Activated naive CD8-positive, alpha-beta T cell (primary cell): Measurements from ENCODE around the gene PRKAA1.

Experiments
- H3K27ac Mint-ChIP-seq: one replicate; pipeline ENCODE4 v1.8.0; 2021; ENCODE audit warnings: mixed read lengths
- H3K27me3 Mint-ChIP-seq: one replicate; pipeline ENCODE4 v1.8.0; 2021; ENCODE audit warnings: mixed read lengths
- H3K36me3 Mint-ChIP-seq: one replicate; pipeline ENCODE4 v1.8.0; 2021; ENCODE audit warnings: mixed read lengths
- H3K4me1 Mint-ChIP-seq: one replicate; pipeline ENCODE4 v1.8.0; 2021; ENCODE audit warnings: low read depth, mixed read lengths
- H3K4me3 Mint-ChIP-seq: one replicate; pipeline ENCODE4 v1.8.0; 2021; ENCODE audit warnings: mild to moderate bottlenecking, mixed read lengths
- H3K9me3 Mint-ChIP-seq: one replicate; pipeline ENCODE4 v1.8.0; 2021; ENCODE audit warnings: low read depth, mixed read lengths

The PRKAA1 gene

DNA sequence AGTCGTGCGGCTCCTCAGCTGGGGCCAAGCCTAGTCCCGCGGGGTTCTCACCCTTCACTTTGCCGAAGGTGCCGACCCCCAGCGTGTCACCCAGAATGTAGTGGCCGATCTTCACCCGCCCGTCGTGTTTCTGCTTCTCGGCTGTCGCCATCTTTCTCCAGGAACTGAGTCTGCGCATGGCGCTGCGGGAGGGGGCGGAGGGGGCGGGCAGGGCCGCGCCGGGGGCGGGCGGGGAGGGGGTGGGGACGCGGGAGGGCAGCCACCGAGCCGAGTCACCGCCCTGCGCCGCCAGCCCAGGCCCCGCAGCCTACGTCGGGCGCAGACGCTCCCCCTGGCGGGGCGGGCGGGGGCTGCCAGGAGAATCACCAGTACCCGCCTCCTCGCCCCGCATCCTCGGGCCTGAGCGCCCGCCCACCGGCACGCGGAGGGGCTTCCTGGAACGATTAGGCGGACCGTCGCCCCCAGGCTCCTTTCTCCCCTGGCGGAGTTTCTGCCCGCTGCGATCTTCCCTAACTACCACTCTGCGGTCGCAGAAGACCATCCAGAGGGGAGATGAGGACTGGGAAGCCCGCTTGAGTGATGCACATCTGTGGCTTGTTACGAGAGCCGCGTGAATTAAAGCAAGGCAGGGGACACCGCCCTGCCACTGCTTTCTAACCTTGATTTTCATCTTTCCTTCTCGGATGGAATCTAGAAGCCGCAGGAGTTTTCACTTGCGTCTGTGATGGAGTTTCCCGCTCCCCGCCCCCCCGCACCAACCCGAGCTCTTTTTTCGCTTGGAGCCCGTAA lies at the start of gene PRKAA1:
Gene PRKAA1 (minus strand): TSS at position 363 of the 789 bp plus-strand sequence. CDS start 185 bp downstream, at position 178.
- peaks cover 46% of the 10 kb centered on the region for H3K4me1 Mint-ChIP-seq
- no peaks in the 10 kb centered on the region for H3K9me3 Mint-ChIP-seq
- H3K4me3 Mint-ChIP-seq: peak within 1 kb of the TSS; percentile 92
- H3K27me3 Mint-ChIP-seq: no peaks in the 10 kb centered on the region
- H3K36me3 Mint-ChIP-seq: peaks cover 8% of the 10 kb centered on the region
- H3K27ac Mint-ChIP-seq: peak within 1 kb of the TSS; percentile 94

DNA sequence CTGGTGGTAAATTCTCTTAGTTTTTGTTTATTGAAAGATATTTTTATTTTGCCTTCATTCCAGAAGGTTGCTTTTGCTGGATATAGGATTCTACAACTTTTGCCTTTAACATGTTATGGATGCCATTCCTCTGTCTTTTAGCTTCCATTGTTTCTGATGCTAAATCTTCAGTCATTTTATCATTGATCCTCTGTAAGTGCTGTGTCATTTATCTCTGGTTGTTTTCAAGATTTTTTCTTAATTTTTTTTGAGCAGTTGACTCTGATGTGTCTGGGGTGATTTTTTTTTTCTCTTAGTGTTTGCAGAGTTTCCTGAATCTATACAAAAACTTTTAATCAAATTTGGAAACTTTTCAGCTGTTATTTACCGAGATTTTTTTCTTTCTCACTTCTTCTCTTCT lies 49.4 kb upstream of the PRKAA1 start:
- H3K36me3 Mint-ChIP-seq: peaks cover 4% of the 10 kb centered on the region
- peaks cover 7% of the 10 kb centered on the region for H3K27me3 Mint-ChIP-seq
- no peak overlapping the region for H3K27ac Mint-ChIP-seq
- no peaks in the 10 kb centered on the region for H3K4me1 Mint-ChIP-seq
- H3K4me3 Mint-ChIP-seq: no peak overlapping the region
- no peaks in the 10 kb centered on the region for H3K9me3 Mint-ChIP-seq

DNA sequence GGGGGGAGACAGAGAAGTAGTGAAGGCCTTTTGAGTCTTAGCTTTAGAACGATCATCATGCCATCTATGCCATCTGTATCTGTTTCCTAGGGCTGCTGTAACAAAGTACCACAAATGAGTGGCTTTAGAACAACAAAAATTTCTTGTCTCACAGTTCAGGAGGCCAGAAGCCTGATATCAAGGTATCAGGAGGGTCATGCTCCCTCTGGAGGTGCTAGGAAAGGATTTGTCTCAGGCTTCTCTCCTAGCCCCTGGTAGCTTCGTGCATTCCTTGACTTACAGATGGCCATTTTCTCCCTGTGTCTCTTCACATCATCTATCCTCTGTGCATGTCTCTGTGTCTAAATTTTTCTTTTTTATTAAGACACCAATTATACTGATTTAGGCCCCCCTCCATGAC lies 48.2 kb upstream of the PRKAA1 start:
- H3K4me3 Mint-ChIP-seq: no peak overlapping the region

DNA sequence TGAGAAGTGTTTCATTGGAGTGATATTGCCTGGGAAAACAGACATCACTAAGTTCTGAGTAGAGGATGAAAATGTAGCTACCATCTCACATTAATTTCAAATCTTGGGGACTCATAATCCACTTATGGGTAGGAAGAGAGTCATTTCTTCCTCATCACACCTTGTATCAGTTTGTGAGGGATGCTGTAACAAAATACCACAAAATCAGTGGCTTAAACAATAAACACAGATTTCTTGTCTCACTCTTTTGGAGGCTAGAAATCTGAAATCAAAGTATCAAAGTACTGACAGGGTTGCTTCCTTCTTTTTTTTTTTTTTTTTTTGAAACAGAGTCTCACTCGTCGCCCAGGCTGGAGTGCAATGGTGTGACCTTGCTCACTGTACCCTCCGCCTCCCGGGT lies 46.4 kb upstream of the PRKAA1 start:
- H3K27ac Mint-ChIP-seq: no peak overlapping the region
- H3K4me3 Mint-ChIP-seq: no peak overlapping the region
- H3K36me3 Mint-ChIP-seq: peaks cover 5% of the 10 kb centered on the region
- peaks cover 10% of the 10 kb centered on the region for H3K27me3 Mint-ChIP-seq
- H3K4me1 Mint-ChIP-seq: peaks cover 15% of the 10 kb centered on the region
- no peaks in the 10 kb centered on the region for H3K9me3 Mint-ChIP-seq

More for the DNA sequence above, 48.2 kb upstream of the PRKAA1 start:
- Mint-ChIP-seq H3K9me3 (no peaks in the 10 kb centered on the region), H3K27me3 (peaks cover 8% of the 10 kb centered on the region), H3K4me1 (peaks cover 7% of the 10 kb centered on the region), H3K27ac (no peak overlapping the region), H3K36me3 (peaks cover 3% of the 10 kb centered on the region)

DNA sequence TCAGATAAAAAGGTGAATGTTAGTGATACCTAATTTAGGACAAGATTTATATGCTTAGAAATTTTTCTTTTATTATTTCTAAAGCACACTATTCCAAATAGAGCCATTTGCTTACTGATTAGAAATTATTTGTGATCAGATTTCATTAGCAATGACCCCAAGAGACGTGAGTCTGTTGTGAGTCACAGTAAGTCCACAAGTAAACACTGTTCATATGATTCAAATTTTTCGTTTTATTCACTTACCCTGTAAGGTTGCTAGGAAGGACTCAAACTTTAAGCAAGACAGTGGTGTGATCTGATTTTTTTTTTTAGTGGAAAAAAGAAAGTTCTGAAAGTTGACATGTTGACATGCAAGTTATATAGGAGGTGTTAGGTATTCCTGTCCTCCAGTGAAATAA lies 44.2 kb upstream of the PRKAA1 start:
- Mint-ChIP-seq H3K4me1 (peaks cover 18% of the 10 kb centered on the region), H3K9me3 (no peaks in the 10 kb centered on the region), H3K27ac (no peak overlapping the region), H3K27me3 (peaks cover 8% of the 10 kb centered on the region), H3K36me3 (peaks cover 5% of the 10 kb centered on the region), H3K4me3 (no peak overlapping the region)

DNA sequence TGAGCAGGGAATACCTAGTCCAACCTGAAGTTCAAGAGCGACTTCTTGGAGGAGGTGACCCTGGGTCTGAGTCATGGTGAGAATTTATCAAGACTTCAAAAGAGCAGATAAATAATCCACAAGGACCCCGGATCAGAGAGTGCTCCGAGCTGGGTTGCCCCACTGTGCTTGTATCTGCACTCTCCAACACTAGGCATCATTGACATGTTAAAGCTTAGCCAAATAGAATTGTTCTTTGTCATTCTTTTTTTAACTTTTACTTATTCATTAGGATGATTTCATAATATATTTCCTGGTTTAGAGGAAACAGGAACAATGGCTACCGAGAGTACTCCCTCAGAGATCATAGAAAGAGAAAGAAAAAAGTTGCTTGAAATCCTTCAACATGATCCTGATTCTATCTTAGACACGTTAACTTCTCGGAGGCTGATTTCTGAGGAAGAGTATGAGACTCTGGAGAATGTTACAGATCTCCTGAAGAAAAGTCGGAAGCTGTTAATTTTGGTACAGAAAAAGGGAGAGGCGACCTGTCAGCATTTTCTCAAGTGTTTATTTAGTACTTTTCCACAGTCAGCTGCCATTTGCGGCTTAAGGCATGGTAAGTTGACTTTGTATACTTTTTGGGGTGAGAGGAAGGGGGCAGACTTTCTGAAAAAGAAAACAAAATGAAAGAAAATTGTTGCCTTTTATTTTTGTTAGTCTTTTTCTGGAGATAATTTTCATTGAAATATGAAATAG lies 43.1 kb upstream of the PRKAA1 start, which contains the start of gene CARD6:
Gene CARD6 (plus strand): TSS at position 300 of the 738 bp plus-strand sequence. CDS start 16 bp downstream, at position 316.
- H3K4me1 Mint-ChIP-seq: peaks cover 19% of the 10 kb centered on the region
- peak within 1 kb of the TSS; percentile 90 for H3K4me3 Mint-ChIP-seq
- no peaks in the 10 kb centered on the region for H3K9me3 Mint-ChIP-seq
- peak within 1 kb of the TSS; percentile 88 for H3K27ac Mint-ChIP-seq
- H3K36me3 Mint-ChIP-seq: peaks cover 5% of the 10 kb centered on the region
- peaks cover 8% of the 10 kb centered on the region for H3K27me3 Mint-ChIP-seq

DNA sequence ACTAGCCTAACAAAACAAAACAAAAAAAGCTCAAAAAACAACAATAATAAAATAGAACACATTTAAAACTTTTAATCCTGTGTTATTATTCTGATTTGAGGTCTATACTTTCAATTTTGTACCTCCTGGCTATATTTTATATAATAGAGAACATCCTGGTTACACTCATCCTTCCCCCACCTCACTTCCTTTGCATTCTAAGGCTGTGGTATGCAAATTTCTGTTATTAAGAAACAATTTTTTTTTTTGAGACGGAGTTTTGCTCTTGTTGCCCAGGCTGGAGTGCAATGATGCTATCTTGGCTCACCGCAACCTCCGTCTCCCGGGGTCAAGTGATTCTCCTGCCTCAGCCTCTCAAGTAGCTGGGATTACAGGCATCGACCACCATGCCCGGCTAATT lies 39.9 kb upstream of the PRKAA1 start:
- Mint-ChIP-seq H3K4me1 (peaks cover 36% of the 10 kb centered on the region), H3K36me3 (peaks cover 20% of the 10 kb centered on the region), H3K27ac (no peak overlapping the region), H3K4me3 (no peak overlapping the region), H3K27me3 (peaks cover 4% of the 10 kb centered on the region), H3K9me3 (no peaks in the 10 kb centered on the region)

DNA sequence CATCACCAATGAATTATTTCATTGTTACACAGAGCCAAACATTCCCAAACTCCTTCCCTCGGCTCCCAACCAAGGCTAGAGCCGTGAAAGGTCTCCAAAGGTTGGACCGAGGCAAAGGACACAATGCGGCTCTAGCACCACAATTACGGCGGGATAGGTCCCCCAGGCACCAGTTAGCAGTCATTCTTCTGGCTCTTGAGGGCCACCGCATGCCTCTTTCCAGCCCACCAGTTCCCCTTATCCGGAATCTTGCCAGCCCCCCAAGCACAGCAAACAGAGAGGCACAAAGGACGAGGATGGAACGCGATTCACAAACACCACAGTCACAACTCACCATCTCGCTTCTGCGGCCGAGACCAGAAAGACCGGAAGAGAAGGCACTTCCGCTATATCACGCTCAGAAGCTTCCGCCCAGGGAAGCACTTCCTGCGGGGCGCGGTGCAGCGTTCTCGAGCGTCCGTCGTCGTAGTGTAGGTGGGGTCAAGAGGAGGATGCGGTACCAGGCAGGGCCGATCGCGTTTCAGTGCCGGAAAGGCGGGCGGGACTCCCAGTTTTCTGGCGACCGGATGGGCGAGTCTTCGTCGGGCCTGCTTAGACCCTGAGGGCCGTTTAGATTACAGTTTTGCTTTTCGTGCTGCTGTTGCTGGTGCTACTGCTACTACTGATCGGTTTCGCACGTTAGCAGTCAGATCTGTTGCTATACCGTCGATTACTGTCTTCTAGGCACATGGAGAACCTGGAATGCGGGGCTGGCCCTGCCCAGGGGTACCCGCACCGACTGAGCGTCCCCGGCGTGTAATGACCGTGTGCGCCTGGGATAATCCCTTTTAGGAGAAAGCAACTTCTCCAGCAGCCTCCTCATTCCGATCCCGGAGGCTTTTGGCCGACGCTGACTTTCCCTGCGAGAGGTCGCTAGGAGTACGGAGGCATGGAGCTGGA lies 36.9 kb upstream of the PRKAA1 start, which contains the start of gene RPL37:
Gene RPL37 (minus strand): TSS at position 374 of the 939 bp plus-strand sequence. CDS start 37 bp downstream, at position 337.
- Mint-ChIP-seq H3K27ac (peak within 1 kb of the TSS; percentile 100), H3K27me3 (no peaks in the 10 kb centered on the region), H3K4me1 (peaks cover 46% of the 10 kb centered on the region), H3K36me3 (peaks cover 36% of the 10 kb centered on the region), H3K9me3 (no peaks in the 10 kb centered on the region), H3K4me3 (peak within 1 kb of the TSS; percentile 99)

DNA sequence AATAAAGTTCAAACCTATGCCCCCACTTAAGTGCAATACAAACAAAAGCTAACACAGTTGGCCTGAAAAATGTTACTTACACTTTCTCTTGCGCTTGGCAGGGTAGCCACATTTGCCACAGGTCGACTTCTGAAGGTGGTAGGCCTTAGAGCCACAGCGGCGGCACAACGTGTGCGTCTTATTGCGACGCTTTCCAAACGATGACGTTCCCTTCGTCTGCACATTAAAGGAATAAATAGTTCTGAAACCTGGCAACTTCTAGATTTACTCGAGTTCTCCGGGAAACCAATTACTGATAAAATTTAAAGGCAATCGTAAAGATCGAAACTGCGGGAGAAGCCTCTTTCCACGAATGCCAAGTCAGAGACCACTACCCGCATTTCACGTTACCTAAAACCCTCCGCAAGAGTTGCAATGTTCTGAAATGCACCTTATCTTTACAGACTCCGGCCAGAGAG lies 36.2 kb upstream of the PRKAA1 start:
- Mint-ChIP-seq H3K4me3 (peak overlapping the region; percentile 99), H3K9me3 (no peaks in the 10 kb centered on the region), H3K27me3 (no peaks in the 10 kb centered on the region), H3K4me1 (peaks cover 49% of the 10 kb centered on the region), H3K27ac (peak overlapping the region; percentile 100), H3K36me3 (peaks cover 37% of the 10 kb centered on the region)

DNA sequence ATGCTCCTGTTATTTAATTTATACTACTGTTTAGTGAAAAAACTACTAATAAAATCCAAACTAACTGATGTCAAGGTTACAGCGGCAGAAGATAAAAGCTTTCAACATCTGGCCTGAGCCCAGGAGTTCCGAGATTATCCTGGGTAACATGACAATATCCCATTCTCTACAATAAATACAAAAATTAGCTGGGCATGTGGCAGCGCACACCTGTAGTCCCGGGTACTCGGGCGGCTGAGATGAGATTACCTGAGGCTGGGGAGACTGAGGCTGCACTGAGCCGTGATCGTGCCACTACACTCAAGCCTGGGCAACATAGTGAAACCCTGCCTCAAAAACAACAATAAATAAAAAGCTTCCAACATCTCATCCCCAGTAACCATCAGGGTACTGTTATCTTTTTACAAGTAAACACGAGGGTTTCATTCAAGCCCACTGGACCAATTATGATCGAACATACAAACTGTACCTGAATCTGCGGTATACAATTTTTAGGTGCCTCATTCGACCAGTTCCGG lies 35.6 kb upstream of the PRKAA1 start:
- Mint-ChIP-seq H3K27me3 (no peaks in the 10 kb centered on the region), H3K4me3 (peak overlapping the region; percentile 99), H3K4me1 (peaks cover 55% of the 10 kb centered on the region), H3K27ac (peak overlapping the region; percentile 100), H3K9me3 (no peaks in the 10 kb centered on the region), H3K36me3 (peaks cover 43% of the 10 kb centered on the region)

DNA sequence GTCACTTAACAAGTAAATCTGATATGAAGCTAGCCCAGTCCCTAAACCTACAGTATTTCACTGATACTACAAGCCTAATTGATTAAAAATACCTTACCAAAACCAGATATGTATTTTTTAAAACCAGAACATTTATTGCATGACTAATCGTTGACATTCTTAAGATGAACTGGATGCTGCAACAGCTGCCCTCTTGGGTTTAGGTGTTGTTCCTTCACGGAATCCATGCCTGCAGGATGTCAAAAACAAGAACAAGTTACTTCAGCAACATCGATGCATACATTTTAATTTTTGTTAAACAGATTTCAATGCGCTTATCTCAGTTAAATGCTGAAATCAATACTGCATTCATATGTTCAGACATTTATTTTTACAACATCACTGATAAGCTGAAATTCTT lies 34.2 kb upstream of the PRKAA1 start:
- peaks cover 51% of the 10 kb centered on the region for H3K36me3 Mint-ChIP-seq
- no peaks in the 10 kb centered on the region for H3K27me3 Mint-ChIP-seq
- peaks cover 63% of the 10 kb centered on the region for H3K4me1 Mint-ChIP-seq
- peak overlapping the region; percentile 100 for H3K27ac Mint-ChIP-seq
- H3K4me3 Mint-ChIP-seq: peak overlapping the region; percentile 99
- no peaks in the 10 kb centered on the region for H3K9me3 Mint-ChIP-seq

DNA sequence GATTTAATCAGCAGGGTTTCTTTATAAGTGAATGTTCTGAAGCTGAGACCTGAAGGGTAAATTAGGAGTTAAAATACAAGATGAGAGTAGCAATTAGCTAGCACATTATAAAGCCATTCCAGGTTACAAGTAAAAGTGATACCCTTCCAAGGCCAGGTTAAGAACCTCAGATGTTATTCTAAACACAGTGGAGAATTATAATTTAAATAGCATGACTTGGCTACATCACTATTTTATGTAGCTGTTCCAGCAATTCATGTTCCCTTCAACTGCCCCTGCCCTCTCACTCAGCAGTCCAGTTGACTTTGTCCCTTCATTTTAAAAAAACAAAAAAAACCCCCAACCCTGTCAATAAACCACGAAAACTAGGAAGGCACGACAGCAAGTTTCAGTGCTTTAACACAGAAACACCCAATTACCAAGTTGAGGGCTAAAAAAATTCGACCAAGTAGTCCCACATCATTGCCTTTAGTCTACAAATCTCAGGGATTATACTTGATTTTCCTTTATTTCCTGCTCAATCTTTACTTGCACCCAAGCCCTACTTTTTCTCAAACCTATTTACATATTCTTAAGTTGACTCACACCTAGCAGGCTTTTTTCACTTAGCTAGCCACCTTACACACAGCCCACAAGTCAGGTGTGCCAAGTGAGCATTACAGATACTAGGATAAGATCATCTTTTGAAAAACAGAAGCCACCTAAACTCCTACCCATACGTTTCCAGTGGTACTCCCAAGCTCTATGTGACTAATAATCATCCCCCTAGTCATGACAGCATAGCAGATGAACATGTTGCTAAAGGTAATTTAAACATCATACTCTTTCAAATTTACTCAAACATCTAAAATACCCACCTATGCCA lies 33.4 kb upstream of the PRKAA1 start:
- H3K27me3 Mint-ChIP-seq: no peaks in the 10 kb centered on the region
- H3K9me3 Mint-ChIP-seq: no peaks in the 10 kb centered on the region
- peaks cover 65% of the 10 kb centered on the region for H3K4me1 Mint-ChIP-seq
- peaks cover 51% of the 10 kb centered on the region for H3K36me3 Mint-ChIP-seq
- peak overlapping the region; percentile 99 for H3K4me3 Mint-ChIP-seq
- peak overlapping the region; percentile 100 for H3K27ac Mint-ChIP-seq

DNA sequence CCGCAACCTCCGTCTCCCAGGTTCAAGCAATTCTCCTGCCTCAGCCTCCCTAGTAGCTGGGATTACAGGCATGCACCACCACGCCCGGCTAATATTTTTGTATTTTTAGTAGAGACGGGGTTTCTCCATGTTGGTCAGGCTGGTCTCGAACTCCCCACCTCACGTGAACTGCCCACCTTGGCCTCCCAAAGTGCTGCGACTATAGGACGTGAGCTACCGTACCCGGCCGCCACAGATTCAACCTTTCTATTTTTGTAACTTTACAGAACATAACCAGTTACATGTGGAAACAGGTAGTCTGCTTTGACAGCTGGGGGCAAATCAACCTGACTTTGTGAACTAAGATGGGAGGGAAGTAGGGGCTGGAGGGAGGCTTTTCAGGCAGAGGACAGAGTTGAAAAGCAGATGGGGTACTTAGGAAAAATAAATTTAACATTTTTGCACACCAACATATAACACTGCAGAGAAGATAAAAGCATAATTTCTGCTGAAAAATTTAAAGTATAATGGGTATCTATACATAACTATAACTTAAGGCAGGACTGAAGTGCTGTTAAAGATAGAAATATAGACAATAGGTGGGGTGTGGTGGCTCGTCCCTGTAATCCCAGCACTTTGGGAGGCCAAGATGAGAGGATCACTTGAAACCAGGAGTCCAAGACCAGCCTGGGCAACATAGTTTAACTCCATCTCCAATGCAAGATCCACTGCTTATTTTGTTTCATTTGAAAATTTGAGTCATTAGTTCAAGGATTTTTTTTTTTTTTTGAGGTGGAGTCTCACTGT lies 31.8 kb upstream of the PRKAA1 start:
- H3K4me1 Mint-ChIP-seq: peaks cover 56% of the 10 kb centered on the region
- H3K27ac Mint-ChIP-seq: peak overlapping the region; percentile 86
- H3K27me3 Mint-ChIP-seq: no peaks in the 10 kb centered on the region
- H3K4me3 Mint-ChIP-seq: peak overlapping the region; percentile 51
- no peaks in the 10 kb centered on the region for H3K9me3 Mint-ChIP-seq
- H3K36me3 Mint-ChIP-seq: peaks cover 50% of the 10 kb centered on the region
